Breast epithelium (tissue), 4 donors: ENCODE results near the gene GTPBP4. TPM values are rescaled to one million over a fixed set of nuclear protein-coding genes. Genes with fewer than 3 reads are reported as not detected.
A peak's percentile ranks its signal among the peaks of the same experiment; 100 is the strongest.

Source experiments
- DNase-seq, 2 donors: peaks; one replicate each; pipeline ENCODE4 v3.0.0-alpha.2; 2019; ENCODE audit warnings: low spot score in 2 of 2
- H3K27ac ChIP-seq, 2 donors: fragments of 200-600 bp; sonication (generic) in 1 of 2; one replicate each; pipeline ENCODE4 v1.5.1; 2016 to 2019; ENCODE audit warnings: mild to moderate bottlenecking in 1 of 2
- H3K27me3 ChIP-seq, 2 donors: fragments of 200-600 bp; sonication (generic) in 1 of 2; one replicate each; pipeline versions ENCODE4 v1.5.1 to v1.6.0; 2017 to 2019; ENCODE audit warnings: control low read depth in 1 of 2, mild to moderate bottlenecking in 1 of 2
- H3K36me3 ChIP-seq: fragments of 200-600 bp; one replicate; pipeline ENCODE4 v1.5.1; 2019
- H3K4me1 ChIP-seq, 2 donors: fragments of 200-600 bp; sonication (generic); one replicate each; pipeline ENCODE4 v1.5.1; 2016 to 2019; ENCODE audit warnings: control low read depth in 1 of 2
- H3K4me3 ChIP-seq, 3 donors: fragments of 200-600 bp; sonication (generic); 1 replicate in 2 of 3; 2 replicates in 1 of 3; pipeline ENCODE4 v1.5.1; 2016 to 2019; ENCODE audit warnings: mild to moderate bottlenecking in 3 of 3, moderate library complexity in 2 of 3
- H3K9me3 ChIP-seq, 2 donors: fragments of 200-600 bp; sonication (generic) in 1 of 2; one replicate each; pipeline ENCODE4 v1.5.1; 2016 to 2019; ENCODE audit warnings: control low read depth in 1 of 2
- CTCF ChIP-seq, 3 donors: fragments of 450-650 bp; IDR thresholded peaks; one replicate each; pipeline ENCODE4 v1.5.1; 2016 to 2017; ENCODE audit warnings: antibody characterized with exemption in 3 of 3, mild to moderate bottlenecking in 3 of 3, moderate library complexity in 3 of 3
- POLR2A ChIP-seq: fragments of 450-650 bp; IDR thresholded peaks from one replicate; pipeline ENCODE4 v1.6.1; 2016; ENCODE audit warnings: antibody characterized with exemption, mild to moderate bottlenecking, moderate library complexity
- POLR2AphosphoS5 ChIP-seq, 3 donors: sonication (generic); formaldehyde crosslinking; IDR thresholded peaks; one replicate each; pipeline ENCODE4 v1.6.1; 2017; ENCODE audit warnings: antibody characterized with exemption in 3 of 3
- intact Hi-C: fragments of 100-400 bp; cut with DNase I; formaldehyde crosslinking; loops from one replicate; pipeline ENCODE4 v1.15.1; 2023; ENCODE audit warnings: low total_unique reads
- total RNA-seq, 3 donors: library from RNA; depleted of rRNA; stranded (reverse); fragments of >200 nt; gene quantifications; one replicate each; pipeline ENCODE4 v1.1.0, GENCODE V29; 2016

GTPBP4 gene
- total RNA-seq, 3 donors from 2014 or later = 32.6 to 51.2 (median 50.8) TPM

- Histone ChIP-seq H3K27me3 (no peaks in the 10 kb centered on the region), H3K4me3 (no peak overlapping the region), H3K27ac (no peak overlapping the region)
Measured at GRCh38 chr10:985361-985760, 2.9 kb upstream of the GTPBP4 start.

GRCh38 chr10:986137-986825, 2.0 kb upstream of the GTPBP4 start:
- no peak for DNase-seq
- TF ChIP-seq POLR2AphosphoS5 (IDR thresholded peaks at IDR 0.05) = no peak
- TF ChIP-seq CTCF (IDR thresholded peaks at IDR 0.05) = no peak
- TF ChIP-seq POLR2A = no peak
- Histone ChIP-seq H3K4me3 (no peak overlapping the region), H3K27ac (no peak overlapping the region), H3K36me3 (no peaks in the 10 kb centered on the region), H3K27me3 (no peaks in the 10 kb centered on the region), H3K4me1 (peaks cover 0 to 7% of the 10 kb centered on the region in 2 donors), H3K9me3 (no peaks in the 10 kb centered on the region)
- intact Hi-C loops = no loop called here

More at GRCh38 chr10:985361-985760, 2.9 kb upstream of the GTPBP4 start:
- TF ChIP-seq POLR2A (no peak), POLR2AphosphoS5 (IDR thresholded peaks at IDR 0.05) (no peak), CTCF (IDR thresholded peaks at IDR 0.05) (no peak)
- Histone ChIP-seq H3K9me3 (peaks cover 4 to 6% of the 10 kb centered on the region in 2 donors), H3K36me3 (no peaks in the 10 kb centered on the region), H3K4me1 (peaks cover 0 to 7% of the 10 kb centered on the region in 2 donors)
- no peak for DNase-seq
- intact Hi-C loops = no loop called here

- TF ChIP-seq POLR2AphosphoS5 (IDR thresholded peaks at IDR 0.05) = no peak
- no peak for TF ChIP-seq POLR2A
- TF ChIP-seq CTCF (IDR thresholded peaks at IDR 0.05) = no peak
- intact Hi-C loops = no loop called here
- Histone ChIP-seq H3K27ac (peak overlapping the region in 1 of 2 donors; percentile 89), H3K9me3 (no peaks in the 10 kb centered on the region), H3K4me1 (peaks cover 0 to 7% of the 10 kb centered on the region in 2 donors), H3K4me3 (peak overlapping the region; percentile 74 to 94 (median 83)), H3K36me3 (no peaks in the 10 kb centered on the region), H3K27me3 (no peaks in the 10 kb centered on the region)
- no peak for DNase-seq
Measured at GRCh38 chr10:986881-987619, 1.2 kb upstream of the GTPBP4 start.

GRCh38 chr10:987620-987869, 689 bp upstream of the GTPBP4 start:
- no peak for TF ChIP-seq POLR2AphosphoS5 (IDR thresholded peaks at IDR 0.05)
- no peak for TF ChIP-seq POLR2A
- TF ChIP-seq CTCF (IDR thresholded peaks at IDR 0.05) = no peak
- Histone ChIP-seq H3K4me3 (peak overlapping the region; percentile 74 to 94 (median 83)), H3K9me3 (no peaks in the 10 kb centered on the region), H3K27ac (peak overlapping the region; percentile 89 to 93), H3K4me1 (peaks cover 0 to 7% of the 10 kb centered on the region in 2 donors), H3K27me3 (no peaks in the 10 kb centered on the region), H3K36me3 (no peaks in the 10 kb centered on the region)
- intact Hi-C loops = no loop called here
- DNase-seq = no peak
